Stimulated activated CD4-positive, alpha-beta T cell treated with anti-CD3 and anti-CD28 coated beads, Interleukin-1b, Interleukin-23, amount 100 ng/mL, for 1 hour (primary cell): ENCODE data around the gene ADGRL3.

Experiments used
- DNase-seq, 2 donors: peaks; one replicate each; pipeline ENCODE4 v3.0.0-alpha.2; 2020; ENCODE audit warnings: low read depth in 2 of 2

The ADGRL3 gene

DNA sequence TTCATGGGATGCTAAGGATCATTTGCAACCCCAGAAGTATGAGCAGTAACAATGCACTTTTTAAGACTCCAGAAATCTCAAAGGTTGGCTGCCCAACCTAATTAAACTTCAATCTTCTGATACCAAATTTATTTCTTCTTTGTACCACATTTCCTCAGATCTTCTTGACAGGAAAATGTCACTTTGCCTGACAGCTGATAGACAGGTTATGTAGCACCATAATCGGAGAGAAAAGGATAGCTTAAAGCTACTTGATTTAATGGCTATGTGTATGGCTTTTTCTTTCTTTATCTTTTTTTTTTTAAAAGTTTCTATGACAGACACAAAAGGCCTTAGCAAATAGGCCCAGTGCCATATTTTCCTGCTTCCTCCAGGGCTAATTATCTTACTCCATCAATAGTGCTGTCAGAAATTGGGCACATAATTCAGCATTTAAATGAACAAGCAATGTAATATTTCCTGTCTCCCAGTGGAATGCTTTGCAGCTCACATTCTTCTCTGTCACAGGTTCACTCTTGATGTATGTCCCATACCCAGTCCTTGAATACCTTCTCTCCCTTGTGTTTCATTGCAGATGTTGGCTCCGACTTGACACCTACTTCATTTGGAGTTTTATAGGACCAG is 795.7 kb downstream of the ADGRL3 start:
- no peak for DNase-seq

GRCh38 chr4:61996943-61997342 is 796.8 kb downstream of the ADGRL3 start:
- DNase-seq = no peak

GRCh38 chr4:61997831-61998230 is 797.7 kb downstream of the ADGRL3 start:
- no peak for DNase-seq

- DNase-seq = no peak
Observed at GRCh38 chr4:62003695-62004094, 803.6 kb downstream of the ADGRL3 start.

DNA sequence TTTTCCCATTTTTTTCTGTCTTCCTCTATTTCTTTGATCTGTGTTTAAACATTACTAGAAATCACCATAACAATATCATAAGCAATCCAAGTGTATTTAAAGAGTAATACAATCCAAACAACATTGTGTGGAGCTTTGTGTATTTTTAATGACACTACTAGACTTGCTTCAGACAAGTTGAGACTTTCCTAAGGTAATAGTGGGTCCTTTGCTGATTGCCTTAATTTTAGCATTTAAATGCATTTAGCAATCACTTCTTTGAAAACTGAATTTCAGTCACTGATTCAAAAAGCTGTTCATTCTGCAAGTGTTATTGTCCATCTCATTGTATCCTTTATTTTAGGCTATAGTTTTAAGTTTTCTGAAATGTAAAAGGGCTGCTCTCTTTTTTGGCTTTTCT is 804.8 kb downstream of the ADGRL3 start:
- no peak for DNase-seq

- no peak for DNase-seq
Observed at GRCh38 chr4:62006108-62006507, 806.0 kb downstream of the ADGRL3 start.

DNA sequence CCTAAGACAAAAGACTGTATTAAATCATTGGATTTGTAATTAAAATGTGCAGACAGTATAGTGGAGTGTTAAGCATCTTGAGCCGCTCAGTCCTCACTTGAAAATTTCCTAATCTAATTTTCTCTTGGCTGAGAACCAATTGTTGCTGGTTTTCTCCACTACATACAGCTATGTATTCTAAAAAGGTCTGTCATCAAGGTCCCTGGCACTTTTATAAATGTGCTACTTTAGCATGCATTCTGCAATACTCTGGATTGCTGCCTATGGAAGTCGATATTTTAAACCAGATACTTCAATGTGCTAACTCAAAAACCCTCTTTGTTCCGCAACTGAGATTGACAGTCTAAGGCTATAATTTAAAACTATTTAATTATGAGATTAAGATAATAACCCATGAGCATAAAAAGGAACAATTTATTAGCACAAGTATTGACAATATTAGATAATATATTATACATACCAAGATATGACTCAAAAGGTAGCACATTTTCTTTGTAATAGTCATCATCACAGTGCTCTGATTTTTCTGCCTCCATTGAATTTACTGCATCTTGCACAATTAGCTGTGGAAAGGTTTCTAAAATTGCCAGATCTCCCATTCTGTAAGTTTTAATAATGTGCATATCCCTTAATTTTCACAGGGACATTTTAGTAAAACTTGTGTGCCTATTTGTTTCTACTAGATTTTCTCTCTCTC is 815.1 kb downstream of the ADGRL3 start:
- DNase-seq = no peak

DNA sequence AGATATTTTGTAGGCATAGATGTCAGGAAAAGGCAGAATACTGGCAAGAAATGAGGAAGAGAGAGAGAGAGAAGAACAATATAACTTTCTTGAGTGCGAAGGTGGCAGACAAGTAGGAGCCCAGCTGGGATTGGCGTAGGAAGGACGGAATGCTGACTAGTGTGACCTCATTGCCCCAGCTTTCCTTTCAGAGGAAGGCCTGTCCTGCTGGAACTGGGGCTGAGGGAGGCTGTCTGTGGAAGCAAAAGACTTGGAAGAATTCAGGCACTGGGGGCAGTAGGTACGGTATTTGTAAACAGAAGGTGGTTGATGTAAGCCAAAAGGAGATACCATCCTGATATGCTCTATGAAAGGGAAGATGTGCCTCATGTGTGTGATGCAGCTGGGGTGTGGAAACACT is 818.4 kb downstream of the ADGRL3 start:
- DNase-seq = no peak

DNA sequence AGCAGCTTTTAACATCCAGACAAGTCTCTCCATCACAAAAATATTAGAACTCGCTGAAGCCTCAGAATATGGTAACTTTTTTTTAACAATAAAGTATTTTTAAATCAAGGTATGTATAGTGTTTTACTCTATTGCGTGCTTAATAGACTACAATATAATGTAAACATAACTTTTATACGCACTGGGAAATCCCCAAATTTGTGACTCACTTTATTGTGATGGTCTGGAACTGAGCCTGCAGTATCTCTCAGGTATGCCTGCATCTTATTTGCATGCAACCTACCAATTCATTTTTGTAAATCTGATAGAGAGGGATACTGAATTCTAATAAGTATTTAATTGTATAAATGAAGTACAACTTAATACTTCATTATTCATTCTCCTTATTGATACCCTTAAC is 823.5 kb downstream of the ADGRL3 start:
- DNase-seq = no peak

DNA sequence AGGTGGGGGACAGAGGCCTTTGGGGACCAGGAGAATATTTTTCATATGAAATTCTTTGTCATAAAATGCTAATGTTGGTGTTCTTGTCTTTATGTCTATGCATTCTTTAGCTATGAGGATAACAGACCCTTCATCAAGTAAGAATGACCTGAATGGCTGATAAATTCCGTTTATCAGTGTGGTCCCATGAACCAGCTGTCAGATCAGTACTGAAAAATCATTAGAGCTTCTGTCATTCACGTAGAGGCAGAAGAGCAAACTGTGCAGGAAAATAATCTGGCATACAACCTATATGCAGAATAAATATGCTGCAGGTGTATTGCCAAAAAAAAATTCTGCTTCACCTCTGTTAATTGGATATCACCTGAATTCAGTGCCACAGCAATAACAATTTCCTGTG is 828.6 kb downstream of the ADGRL3 start:
- no peak for DNase-seq

GRCh38 chr4:62030958-62031357 is 830.8 kb downstream of the ADGRL3 start:
- no peak for DNase-seq

- no peak for DNase-seq
Observed at GRCh38 chr4:62037571-62037970, 837.4 kb downstream of the ADGRL3 start.

GRCh38 chr4:62051332-62051731 is 851.2 kb downstream of the ADGRL3 start:
- no peak for DNase-seq

- DNase-seq = no peak
Observed at GRCh38 chr4:62053974-62054373, 853.8 kb downstream of the ADGRL3 start.

GRCh38 chr4:62057031-62057430 is 856.9 kb downstream of the ADGRL3 start:
- no peak for DNase-seq

DNA sequence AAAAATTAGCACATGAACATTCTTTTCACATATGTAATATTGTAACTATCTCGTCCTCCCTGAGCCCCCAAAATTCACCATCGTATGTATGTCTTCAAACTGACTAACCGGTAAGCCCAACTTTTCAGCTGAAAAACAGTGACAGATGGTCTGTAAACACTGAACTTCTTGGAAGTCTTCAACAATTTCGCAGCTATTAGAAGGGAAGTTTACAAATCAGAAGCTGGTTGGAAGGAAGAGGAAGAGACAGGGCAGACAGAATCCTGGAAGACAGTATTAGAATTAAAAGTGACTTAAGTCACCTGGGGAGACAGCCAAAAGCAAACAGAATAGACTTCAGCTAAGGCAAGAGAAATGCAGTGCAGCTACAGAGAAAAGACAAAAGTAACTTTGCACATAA is 858.4 kb downstream of the ADGRL3 start:
- no peak for DNase-seq

- no peak for DNase-seq
Observed at GRCh38 chr4:62070291-62070852, 870.2 kb downstream of the ADGRL3 start.

DNA sequence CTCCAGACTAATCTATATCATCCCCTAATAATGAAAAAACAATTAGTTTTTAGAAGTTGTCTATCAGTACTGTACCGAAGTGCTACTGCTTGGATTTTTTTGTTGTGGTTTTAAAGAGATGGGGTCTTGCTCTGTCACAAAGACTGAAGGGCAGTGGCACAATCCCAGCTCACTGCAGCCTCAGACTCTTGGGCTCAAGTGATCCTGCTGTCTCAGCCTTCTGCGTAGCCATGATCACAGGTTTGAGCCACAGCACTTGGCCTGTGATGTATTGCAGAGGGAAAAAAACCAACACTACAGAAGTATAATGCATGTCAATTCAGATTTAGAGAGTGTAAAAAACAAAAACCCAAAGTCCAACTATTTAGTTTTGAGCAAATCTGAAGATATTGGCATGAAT is 875.0 kb downstream of the ADGRL3 start:
- DNase-seq = no peak

DNA sequence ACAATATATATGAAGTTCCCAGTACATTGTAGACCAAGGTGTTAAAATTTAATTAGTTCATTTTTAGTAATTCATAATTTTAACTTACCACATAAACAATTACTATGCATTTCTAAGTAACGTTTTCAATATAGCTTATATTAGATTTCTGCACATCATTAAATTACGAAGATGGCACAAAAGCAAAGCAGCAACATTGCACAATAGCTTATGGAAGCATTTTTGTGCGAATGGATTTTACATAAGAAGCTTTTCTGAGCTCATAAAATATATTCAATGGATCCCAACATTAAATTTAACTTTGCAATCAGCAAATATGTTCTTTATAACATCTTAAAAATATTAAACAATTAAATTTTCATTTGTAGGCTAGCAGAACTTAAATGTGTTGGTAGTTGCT is 875.4 kb downstream of the ADGRL3 start:
- DNase-seq = no peak

DNA sequence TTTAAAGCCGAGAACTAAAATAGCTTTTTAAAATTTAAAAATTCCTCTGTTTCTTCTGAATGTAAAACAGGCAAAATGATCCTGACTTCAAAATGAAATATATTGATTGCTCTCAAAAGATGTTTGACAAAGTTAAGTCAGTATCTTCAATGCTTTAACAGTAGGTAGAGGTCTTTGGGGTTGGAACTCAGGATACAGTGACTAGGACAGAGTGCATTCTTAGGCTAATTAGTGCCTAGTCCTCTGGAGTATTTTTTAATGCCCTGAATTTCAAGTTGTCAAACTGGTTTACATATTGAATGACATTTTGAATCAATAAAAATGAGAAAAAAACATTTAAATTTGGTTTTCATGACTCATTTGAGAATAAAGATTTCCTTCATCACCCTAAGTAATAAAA is 877.3 kb downstream of the ADGRL3 start:
- no peak for DNase-seq

DNA sequence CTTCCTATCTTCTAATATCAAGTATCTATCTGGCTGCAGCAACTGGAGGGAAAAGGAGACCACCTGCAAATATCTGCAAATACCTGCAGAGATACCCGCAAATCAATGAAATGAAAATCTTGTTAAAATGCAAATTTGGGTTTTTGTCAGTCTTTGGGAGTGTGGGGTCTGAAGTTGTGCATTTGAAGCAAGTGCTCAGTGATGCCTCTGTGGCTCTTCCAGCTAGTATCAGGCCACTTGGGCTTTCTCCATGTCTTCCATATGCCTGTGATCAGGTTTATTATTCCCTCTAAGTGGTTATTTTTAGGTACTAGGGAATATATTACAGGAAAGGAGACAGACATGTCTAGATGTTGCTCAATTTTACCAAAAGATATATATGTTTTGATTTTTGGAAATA is 880.3 kb downstream of the ADGRL3 start:
- DNase-seq = no peak

- DNase-seq = no peak
Observed at GRCh38 chr4:62087706-62088105, 887.6 kb downstream of the ADGRL3 start.

- no peak for DNase-seq
Observed at GRCh38 chr4:62093735-62094134, 893.6 kb downstream of the ADGRL3 start.

DNA sequence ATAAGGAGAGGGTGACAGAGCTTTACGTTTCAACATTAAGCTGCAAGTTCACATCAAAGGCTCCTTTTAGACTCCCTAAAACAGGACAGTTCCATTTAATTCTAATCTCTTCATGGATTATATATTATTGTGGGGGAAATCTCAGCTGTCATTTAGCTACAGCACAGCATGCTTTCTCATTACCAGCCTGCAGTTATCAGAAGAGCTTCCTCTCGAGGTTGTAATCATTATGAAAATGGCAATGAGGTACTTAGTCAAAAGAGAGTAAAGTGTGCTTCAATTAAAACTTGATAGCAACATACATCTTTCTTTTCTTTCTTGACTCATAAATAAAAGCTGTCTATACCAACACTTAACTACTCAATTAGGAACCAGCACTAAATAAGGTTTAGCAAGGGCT is 896.8 kb downstream of the ADGRL3 start:
- DNase-seq = no peak
